NK-92 treated with Interleukin-12 subunit alpha and Interleukin-12 subunit beta, amount 100 ng/mL, for 24 hours (cell line): ENCODE measurements around the gene KRTAP12-2.
"Not testable (repeated sequence)": the region's sequence is repeated elsewhere in the genome, so short reads cannot be mapped to it uniquely, and the experiment has no call there.

ENCODE experiments used
- DNase-seq: peaks from one replicate; lab custom pipeline; 2025; lab: John Stamatoyannopoulos, UW

KRTAP12-2 gene

DNA sequence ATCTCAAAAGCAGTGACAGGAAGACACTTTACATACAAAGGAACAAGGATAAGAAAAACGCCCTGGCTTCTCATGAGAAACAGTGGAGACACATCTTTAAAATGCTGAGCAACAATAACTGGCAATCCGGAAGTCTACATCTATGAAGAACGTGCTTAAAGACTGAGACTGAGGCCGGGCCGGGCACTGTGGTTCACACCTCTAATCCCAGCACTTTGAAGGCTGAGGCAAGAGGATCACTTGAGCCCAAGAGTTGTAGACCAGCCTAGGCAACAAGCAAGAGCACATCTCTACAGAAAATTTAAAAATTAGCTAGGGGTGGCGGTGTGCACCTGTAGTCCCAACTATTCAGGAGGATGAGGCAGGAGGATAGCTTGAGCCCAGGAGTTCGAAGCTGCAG is 17.4 kb upstream of the KRTAP12-2 start:
- DNase-seq: no peak

DNA sequence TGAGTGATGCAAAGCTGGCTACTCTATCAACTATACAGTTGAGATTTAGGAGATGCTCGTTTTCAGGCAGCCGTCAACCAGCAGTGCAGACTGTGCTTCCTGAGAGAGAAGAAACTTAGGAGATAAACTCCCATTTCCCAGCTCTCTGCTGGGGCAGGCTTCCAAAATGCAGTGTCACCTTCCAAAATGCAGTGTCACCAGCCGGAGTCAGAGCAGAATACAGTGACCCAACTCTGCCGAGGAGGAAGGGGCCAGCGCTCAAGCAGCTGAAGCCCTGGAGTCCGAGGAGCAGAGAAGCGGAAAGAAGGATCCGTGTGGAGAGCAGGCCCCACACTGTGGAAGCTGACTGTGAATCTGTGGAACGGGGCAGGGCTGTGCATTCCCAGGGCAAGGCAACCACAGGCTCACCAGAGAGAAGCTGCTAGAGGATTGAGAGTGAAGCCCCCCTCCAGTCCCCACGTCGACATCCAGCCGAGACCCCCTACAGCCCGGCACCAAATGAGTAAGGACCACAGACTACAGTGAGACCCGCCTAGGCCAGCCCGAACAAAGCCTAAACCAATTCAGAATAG is 15.9 kb upstream of the KRTAP12-2 start:
- no peak for DNase-seq

DNA sequence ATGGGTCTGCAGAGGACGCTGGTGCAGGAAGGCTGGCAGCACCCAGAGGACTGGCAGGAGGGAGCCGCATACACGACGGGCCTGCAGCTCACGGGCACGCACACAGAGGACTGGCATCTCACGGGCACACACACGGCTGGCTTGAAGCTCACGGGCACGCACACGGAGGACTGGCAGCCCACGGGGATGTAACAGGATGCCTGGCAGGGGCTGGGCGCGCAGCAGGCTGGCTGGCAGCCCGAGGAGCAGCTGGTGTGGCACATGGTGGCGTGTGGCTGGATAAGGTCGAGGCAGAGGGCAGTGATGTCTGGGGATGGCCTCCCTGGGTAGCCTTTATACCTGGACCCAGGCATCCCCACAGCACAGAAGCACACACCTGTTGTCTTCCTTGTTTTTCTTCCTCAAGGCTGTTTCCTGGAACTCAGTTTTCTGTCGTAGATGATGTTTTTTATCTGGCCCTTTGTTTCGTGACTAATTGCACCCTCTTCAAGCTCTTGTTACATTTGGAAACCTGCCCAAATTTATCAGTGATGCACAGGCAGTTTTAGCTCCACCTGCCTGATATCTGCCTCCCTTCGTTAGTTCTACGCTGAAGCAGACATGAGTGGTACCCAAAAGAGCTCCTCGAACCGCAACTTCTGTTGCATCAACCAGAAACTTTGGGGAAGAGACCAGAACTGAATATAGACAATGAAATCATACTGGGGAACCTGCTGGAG is 15.3 kb upstream of the KRTAP12-2 start, which contains the start of gene KRTAP12-1:
Gene KRTAP12-1 (minus strand): TSS at position 303 of the 719 bp plus-strand sequence. CDS start 40 bp downstream, at position 263.
- no peak for DNase-seq

DNA sequence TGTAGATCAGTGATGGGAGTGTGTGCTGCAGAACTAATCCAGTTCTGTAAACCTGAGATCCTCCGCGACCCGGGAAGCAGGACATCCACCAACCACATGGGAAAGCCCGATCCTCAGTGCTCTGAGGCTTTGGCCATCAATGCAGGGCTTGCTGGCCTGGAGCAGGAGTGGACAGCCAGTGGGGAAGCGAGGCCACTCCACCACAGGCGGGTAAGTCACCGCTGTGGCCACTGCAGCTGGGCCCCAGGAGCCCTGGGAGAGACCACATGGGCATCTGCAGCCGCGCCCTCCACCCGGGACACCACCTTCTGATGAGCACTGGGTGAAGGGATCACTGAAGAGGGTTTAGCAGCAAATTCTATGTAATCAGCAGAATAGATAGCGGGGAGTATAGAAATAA is 14.4 kb upstream of the KRTAP12-2 start:
- DNase-seq: no peak

DNA sequence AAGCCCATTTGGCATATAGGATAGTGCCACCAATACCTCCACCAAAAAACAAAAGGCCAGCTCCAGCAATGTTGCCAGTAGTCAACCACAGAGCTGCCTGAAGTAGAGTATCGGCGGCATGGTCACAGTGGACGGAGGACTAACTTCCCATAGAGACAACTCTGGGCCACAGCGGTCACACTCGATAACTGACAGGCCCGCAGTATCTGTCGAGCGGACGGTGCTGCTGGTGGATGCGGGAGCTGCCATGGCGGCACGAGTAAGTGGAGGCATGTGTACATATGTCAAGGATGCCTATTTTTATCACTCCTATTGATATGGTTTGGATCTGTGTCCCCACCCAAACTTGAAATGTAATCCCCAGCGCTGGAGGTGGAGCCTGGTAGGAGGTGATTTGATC is 11.2 kb upstream of the KRTAP12-2 start:
- DNase-seq: no peak

DNA sequence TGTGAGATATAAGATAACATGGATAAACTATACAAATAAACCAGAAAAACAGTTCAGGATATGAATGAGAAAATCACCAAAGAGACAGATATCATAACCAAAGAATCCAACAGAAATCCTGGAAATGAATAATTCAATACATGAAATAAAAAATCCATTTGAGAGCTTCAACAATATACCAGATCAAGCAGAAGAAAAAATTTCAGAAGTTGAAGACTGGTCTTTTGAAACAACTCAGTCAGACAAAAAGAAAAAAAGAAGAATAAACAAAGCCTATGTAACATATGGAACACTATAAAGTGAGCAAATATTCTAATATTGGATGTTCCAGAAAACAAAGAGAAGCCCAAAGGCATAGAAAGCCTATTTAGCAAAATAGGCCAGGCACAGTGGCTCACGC is 5.2 kb upstream of the KRTAP12-2 start:
- no peak for DNase-seq

DNA sequence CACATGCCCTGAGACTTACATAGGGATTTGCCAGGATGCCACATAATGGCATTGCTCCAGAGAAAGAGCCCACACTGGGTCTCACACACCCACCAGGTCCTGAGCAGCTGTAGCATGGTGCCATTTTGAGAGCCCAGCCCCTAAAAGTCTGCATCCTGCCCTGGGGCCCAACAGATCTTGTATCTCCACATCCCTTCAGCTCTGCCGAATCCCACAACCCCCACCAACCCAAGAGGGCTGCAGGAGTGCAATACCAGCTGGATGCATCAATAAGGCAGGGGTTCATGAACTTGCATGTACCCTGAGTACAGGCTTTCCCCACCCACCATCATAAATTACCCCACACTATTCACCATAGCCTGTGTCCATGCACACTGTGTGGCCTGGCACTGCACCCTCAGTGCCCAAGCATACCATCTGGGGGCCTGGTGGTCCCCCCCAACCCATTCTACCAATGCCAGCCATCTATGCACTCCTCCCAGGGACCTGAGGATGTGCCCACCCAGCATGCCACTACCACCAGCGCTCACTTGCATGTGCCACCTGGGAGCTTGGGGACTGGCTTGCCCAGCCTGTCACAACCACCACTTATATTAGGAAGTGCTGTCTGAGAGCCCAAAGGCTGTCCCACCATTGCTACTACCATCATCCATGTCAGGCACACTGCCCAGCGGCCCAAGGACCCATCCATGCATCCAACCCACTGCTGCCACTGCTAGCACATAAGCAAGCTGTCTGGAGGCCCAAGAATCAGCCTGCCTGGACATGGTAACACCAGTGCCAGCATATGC is 4.1 kb upstream of the KRTAP12-2 start:
- DNase-seq: no peak

DNA sequence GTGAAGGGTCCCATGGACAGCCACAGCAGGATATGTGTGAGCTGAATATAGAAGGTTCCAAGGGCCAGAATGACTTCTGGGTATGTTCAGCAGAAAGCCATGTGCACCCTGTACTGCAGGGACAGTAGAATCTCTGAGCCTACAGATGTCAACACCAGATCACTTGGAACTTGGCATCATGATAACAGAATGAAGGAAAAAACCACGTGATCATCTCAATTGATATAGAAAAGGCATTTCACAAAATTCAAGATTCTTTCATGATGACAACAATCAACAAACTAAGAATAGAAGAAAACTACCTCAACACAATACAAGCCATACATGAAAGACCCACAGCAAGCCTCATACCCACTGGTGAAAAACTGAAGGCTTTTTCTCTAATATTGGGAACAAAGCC is 885 bp upstream of the KRTAP12-2 start:
- no peak for DNase-seq

DNA sequence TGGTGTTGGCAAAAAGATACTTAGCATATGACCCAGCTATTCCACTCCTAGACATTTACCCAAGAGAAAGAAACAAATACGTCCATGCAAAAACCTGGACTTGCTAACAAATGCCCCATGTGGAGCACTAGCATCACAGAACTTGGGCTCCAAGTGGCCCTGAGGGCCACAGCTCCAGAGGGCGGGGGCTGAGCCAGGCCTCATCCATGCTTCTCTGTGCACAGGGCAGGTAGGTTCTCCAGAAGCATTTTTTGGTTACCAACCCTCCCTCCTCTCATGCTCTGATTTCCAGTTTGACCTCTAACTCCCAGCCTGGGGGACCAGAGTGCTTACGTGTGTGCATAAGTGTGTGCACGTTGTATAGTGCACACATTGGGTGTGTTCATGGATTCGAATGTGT is 2.0 kb downstream of the KRTAP12-2 start:
- no peak for DNase-seq

DNA sequence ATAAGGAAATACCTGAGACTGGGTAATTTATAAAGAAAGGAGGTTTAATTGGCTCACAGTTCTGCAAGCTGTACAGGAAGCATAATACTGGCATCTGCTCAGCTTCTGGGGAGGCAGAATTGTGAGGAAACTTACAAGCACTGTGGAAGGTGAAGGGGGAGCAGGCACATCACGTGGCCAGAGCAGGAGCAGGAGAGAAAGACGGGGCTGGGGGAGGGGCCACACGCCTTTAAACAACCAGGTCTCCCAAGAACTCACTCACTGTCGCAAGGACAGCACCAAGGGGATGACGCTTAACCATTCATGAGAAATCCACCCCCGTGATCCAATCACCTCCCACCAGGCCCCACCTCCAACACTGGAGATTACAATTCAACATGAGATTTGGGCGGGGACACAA is 5.2 kb downstream of the KRTAP12-2 start:
- not testable (repeated sequence) for DNase-seq

DNA sequence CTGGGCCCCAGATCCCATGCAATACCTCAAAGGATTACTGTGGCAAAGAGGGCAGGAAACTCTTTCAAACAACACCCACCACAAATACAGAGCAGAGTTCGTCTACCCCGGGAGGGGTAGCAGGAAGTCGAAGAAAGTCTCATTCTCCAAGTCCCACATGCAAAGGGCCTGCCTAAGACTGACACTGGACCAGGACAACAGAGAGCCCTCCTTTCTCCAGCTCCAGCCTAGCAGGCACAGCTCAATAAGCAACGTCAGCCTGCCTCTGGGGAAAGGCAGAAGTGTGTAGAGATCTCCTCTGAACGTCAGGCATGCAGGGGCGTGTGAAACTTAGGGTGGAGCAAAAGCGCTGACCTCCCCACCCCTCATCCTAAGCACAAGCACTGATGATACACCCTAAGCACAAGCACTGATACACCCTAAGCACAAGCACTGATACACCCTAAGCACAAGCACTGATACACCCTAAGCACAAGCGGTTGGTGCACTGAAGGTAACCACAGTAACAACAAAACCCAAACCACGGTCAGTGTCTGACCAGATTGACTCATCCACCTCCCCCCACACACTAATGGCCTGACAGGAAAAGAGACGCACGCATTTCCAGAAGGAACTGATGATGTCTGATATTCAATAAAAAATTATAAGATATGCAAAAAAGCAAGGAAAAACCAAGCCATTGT is 7.7 kb downstream of the KRTAP12-2 start:
- no peak for DNase-seq

DNA sequence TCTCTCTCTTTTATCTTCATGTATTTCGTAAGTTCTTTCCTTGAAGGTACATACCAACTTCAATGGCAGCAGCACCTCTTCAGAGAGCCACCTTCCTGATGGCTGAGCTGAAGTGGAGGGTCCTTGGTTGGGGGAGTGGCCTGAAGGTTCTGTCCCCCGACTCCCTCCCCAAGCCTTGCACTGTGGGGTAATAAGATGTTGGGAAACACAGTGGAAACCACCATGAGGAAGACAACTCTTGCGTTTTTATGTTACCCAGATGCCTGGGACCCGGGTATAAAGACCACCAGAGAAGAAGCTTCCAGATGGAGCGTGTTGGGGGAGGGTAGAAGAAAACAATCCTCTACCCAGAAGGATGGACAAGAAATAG is 8.2 kb downstream of the KRTAP12-2 start:
- DNase-seq: no peak

DNA sequence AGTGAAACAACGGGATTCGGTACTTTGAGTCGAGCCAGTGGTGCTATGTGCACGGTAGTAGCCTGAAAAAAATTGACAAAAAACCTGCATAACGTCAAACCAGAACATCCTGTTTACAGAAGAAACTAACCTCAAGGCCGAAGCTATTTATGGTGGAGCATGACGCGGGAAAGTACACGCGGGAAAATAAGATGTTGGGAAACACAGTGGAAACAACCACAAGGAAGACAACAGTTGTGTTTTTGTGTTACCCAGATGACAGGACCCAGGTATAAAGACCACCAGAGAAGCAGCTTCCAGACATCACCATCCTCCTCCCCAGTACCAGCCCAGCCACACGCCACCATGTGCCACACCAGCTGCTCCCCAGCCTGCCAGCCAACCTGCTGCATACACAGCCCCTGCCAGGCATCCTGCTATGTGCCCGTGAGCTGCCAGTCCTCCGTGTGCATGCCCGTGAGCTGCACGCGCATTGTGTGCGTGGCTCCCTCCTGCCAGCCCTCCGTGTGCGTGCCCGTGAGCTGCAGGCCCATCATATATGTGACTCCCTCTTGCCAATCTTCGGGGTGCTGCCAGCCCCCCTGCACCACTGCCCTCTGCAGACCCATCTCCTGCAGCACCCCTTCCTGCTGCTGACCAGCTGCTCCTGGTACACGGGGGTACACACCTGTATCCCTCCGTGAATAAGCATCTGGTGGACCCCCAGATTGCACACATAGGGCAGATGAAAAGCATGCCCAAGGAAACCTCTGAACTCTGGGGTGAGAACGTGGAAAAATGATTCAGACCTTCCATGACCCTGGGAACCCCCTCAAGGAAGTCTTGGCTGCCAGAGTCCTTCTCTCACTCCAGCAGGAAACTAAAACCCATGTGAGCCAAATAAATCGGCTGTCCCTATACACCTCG is 8.8 kb downstream of the KRTAP12-2 start, which contains the start of gene KRTAP12-3:
Gene KRTAP12-3 (plus strand): TSS at position 298 of the 906 bp plus-strand sequence. CDS start 48 bp downstream, at position 346.
- DNase-seq: no peak

DNA sequence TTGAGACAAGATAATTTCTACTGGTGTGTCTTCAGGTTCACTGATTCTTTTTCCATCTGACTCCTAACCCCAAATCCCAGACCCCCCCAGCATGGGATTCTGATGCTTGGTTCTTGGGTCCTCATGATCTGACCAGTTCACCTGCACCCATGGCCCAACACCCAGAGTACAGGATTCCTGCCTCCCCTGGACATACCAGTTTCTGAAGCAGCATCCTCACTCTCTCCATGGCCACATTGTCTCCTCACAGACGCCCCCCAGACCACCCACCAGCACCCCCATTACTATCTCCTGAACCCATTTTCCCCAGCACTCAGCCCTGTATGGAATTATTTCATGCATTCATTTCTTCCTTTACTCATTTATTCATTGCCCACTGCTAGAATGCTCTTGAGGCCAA is 9.9 kb downstream of the KRTAP12-2 start:
- DNase-seq: no peak

DNA sequence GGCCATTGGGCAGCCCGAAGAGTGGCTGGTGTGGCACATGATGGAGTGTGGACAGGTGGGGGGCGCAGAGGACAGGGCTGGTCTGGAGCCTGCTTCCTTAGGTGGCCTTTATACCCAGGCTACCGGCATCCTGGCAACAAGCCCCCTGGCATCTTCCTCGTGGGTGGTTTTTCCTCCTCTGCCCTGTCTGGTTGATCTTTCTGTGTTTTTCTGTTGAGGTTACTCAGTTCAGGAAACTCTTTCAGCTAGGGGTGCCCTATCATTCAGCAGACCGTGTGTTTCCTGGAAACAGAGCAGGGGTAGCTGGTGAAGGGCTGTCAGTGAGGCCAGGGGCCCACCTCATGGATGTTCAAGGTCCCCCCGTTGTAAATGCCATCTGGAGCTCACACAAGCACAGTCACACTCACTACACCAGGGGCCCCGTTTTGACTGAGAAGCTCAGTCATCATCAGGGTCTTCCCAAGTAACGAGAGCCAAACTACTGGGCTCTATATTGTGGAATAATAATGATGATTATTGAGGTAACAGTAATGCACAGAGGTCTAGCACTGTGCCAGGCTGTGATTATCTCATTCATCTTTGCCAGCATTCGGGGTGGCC is 12.1 kb downstream of the KRTAP12-2 start, which contains the start of gene KRTAP12-4:
Gene KRTAP12-4 (minus strand): TSS at position 84 of the 600 bp plus-strand sequence. CDS start 45 bp downstream, at position 39.
- DNase-seq: no peak

DNA sequence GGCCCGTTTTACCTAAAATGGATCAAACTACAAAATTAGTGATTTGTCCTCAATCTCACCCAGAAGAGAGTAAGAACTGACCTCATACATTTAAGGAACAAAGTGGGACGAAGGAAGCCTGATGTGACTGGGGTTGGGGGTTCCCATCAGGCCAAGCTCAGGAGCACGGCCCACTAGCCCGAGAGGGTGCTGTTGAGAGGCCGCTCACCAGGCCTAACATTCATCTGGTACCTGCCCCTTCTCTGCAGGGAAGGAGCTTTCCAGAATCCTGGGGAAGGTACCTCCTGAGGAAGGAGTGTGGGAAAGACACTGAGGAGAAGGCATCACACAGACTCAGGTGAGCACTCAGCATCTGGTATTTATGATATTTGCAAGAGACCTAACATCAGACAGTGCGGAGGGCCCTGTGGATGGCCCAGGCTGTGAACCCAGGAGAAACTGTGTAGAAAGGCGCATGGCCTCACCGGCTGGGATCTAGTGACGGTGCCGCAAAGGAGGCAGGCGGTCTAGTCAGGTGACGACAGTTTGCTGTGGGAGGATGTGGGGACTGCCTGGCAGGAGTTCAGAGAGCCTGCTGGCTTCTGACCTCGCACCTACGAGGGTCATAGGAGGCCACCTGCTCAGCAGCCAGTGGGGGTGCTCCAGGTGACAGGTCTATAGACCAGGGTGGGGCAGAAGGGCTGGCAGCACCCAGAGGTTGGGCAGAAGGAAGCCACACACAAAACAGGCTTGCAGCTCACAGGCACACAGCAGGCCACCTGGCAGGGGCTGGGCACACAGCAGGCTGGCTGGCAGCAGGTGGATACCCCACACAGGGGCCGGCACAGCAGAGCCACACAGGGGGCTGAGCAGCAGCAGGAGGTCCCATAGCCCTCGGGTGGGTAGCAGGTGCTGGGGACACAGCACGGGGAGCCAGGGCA is 12.8 kb downstream of the KRTAP12-2 start:
- no peak for DNase-seq

DNA sequence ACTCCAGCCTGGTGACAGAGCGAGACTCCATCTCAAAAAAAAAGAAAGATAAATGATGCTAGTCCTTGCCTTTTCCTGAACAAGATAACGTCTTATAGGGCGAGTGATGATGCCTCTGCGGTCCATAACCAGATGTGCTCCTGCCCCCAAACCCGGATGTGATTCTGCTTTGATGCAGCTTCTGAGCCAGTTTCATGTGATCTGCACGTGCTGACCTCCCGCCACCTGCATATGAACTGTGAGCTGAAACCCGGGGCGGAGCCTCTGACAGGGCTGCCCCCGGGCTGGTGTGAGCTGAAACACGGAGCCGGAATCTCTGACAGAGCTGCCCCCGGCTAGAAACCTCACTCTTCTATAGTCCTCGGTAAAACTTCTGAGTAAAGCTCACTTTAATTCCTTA is 13.6 kb downstream of the KRTAP12-2 start:
- DNase-seq: no peak

DNA sequence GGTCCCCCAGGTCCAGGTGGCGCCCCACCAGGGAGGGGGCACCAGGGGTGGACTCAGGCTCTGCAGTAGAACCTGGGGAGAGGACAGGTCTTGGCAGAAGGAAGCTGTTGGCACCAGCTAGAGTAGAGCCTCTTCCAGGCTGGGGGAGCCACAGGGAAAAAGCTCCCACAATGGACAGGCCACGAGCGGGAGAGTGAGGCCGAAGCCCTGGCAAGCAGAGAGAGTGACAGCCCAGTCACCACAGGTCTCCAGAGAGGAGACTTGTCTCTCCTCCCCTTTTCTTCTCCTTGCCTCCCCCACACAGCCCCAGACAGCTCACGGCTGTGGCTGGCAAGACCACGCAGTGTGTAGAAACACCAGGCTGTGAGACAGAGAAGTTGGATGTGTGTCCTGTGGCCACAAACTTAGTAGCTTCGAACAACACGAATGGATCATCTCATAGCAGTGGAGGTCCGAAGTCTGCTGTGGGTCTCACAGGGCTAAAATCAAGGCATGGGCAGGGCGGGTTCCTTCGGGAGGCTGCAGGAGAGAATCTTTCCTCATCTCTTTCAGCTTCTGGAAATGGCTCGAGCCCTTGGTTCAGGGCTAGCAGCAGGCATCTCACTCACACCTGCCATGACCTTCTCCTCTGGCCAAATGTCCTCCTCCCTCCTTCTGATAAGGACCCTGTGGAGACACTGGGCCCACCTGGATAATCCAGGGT is 15.6 kb downstream of the KRTAP12-2 start:
- DNase-seq: no peak
